ENCODE results near the gene TIMM8B.
A peak's percentile ranks its signal among the peaks of the same experiment; 100 is the strongest.
"Not testable (repeated sequence)": the region's sequence is repeated elsewhere in the genome, so short reads cannot be mapped to it uniquely, and the experiment has no call there.

Gene TIMM8B

GRCh38 chr11:112103446-112103845 is 16.9 kb upstream of the TIMM8B start:
- peaks cover 31% of the 10 kb centered on the region for H3K36me3 Mint-ChIP-seq (ENCODE audit: low read depth)
- intact Hi-C loops (cut with micrococcal nuclease) = no loop called here
- no peaks in the 10 kb centered on the region for H3K27me3 Mint-ChIP-seq
- no peaks in the 10 kb centered on the region for H3K9me3 Mint-ChIP-seq
- H3K4me3 Mint-ChIP-seq = no peak overlapping the region
- peaks cover 19% of the 10 kb centered on the region for H3K4me1 Mint-ChIP-seq (ENCODE audit: low read depth)
- H3K27ac Mint-ChIP-seq = peak overlapping the region; percentile 68

DNA sequence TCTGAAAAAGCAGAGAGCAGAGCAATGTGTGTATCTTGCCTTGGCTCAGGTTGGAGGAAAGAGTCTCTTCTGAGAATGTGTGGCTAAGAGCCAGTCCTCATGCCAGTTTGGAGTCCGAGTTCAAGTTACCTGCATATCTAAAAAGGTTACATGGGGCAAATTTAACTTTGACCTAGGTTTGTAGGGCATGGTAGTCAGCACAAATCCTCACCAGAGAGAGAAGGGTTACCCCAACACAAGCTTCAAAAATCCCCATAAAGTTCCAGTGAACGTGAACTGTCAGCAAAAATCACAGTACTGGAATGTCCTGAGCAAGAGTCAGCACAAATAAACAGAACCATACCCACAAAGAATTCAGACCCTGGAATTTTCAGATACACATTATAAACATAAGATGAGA is 13.9 kb upstream of the TIMM8B start:
- H3K27ac Mint-ChIP-seq = peak overlapping the region; percentile 53
- peaks cover 19% of the 10 kb centered on the region for H3K4me1 Mint-ChIP-seq (ENCODE audit: low read depth)
- peaks cover 46% of the 10 kb centered on the region for H3K36me3 Mint-ChIP-seq (ENCODE audit: low read depth)
- H3K9me3 Mint-ChIP-seq = no peaks in the 10 kb centered on the region
- intact Hi-C loops (cut with micrococcal nuclease) = no loop called here
- H3K27me3 Mint-ChIP-seq = no peaks in the 10 kb centered on the region
- H3K4me3 Mint-ChIP-seq = no peak overlapping the region

DNA sequence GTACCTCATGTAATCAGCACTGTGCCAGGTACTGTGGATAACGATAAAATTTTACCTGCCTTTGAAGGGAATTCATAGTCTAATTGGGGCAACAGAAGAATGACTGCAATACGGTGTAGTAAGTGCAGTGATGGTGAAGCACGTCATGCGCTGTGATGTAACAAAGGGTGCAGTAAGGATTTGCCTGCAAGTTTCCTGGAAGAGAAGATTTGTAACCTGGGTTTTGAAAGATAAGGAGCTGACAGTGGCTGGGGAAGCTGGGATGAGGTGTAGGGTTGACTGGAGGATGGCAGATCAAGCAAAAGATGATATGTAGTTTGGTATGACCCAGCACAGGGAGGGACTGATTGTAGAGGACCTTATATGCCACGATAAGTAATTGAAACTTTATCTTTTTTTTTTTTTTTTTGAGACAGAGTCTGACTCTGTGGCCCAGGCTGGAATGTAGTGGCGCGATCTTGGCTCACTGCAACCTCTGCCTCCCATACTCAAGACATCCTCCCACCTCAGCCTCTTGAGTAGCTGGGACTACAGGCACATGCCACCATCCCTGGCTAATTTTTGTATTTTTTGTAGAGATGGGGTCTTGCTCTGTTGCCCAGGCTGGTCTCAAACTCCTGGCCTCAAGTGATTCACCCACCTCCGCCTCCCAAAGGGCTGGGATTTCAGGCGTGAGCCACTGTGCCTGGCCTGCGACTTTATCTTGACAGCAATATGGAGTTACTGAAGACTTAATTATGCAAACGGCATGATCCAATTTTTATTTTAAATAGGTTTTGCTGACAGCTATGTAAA is 11.4 kb upstream of the TIMM8B start:
- Mint-ChIP-seq H3K27me3 (no peaks in the 10 kb centered on the region), H3K36me3 (ENCODE audit: low read depth) (peaks cover 69% of the 10 kb centered on the region), H3K27ac (peak overlapping the region; percentile 49), H3K4me1 (ENCODE audit: low read depth) (peaks cover 11% of the 10 kb centered on the region), H3K9me3 (no peaks in the 10 kb centered on the region), H3K4me3 (no peak overlapping the region)
- intact Hi-C loops (cut with micrococcal nuclease) = no loop called here

- Mint-ChIP-seq H3K27me3 (no peaks in the 10 kb centered on the region), H3K9me3 (no peaks in the 10 kb centered on the region), H3K27ac (peak overlapping the region; percentile 49), H3K4me1 (ENCODE audit: low read depth) (peaks cover 10% of the 10 kb centered on the region), H3K4me3 (no peak overlapping the region), H3K36me3 (ENCODE audit: low read depth) (peaks cover 86% of the 10 kb centered on the region)
- intact Hi-C loops (cut with micrococcal nuclease) = no loop called here
Observed at GRCh38 chr11:112096194-112096593, 9.6 kb upstream of the TIMM8B start.

DNA sequence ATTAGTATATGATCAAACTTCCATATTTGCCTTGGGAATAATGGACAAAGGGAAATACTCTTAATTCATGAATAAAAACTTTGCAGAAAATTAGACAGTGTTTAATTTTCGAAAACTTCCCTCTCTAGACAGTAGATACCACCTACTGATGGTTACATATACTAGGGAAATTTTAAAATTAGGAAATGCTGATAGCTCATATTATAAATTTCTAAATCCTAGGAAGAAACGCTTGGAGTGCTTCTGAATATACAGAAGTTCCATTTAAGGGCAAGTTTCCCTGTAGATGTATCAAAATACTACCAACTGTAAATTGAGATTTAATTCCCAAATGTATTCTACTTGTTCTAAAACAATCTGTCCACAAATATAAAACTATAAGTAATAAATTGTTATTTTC is 8.7 kb upstream of the TIMM8B start:
- H3K36me3 Mint-ChIP-seq (ENCODE audit: low read depth) = peaks cover 91% of the 10 kb centered on the region
- not testable (repeated sequence) for H3K27me3 Mint-ChIP-seq

DNA sequence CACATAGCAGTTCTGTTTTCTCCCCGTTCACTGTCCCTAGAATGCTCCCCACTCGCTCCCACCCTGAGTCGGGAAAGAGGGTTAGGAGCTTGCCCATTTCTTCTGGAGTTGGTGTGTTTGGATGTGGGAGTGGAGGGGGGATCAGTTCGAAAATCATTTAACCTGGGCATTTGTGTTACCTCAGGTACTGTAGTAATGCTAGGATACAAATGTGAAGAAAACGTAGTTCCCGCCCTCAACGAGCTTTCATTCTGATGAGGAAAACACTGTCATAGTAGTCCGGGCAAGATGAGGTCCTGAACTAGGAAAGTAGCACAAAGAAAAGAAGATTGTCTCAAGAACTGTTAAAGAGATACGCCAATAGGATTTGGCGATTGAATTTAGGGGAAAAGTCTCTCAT is 656 bp upstream of the TIMM8B start:
- peak overlapping the region; percentile 96 for H3K4me3 Mint-ChIP-seq
- peak overlapping the region; percentile 99 for H3K27ac Mint-ChIP-seq
- intact Hi-C loops (cut with micrococcal nuclease) = loop anchor here (2.0 to 5.0 kb wide), 3 partner anchors 62 to 485 kb away; partner anchors contain the start of genes CFAP68, DLAT, FDXACB1 and SIK2

More for the DNA sequence above, 8.7 kb upstream of the TIMM8B start:
- H3K27ac Mint-ChIP-seq; H3K4me1 Mint-ChIP-seq (ENCODE audit: low read depth); H3K4me3 Mint-ChIP-seq; intact Hi-C loops (cut with micrococcal nuclease); H3K9me3 Mint-ChIP-seq: not testable (repeated sequence)

GRCh38 chr11:112085822-112086421 is 634 bp downstream of the TIMM8B start:
- Mint-ChIP-seq H3K9me3 (no peaks in the 10 kb centered on the region), H3K27ac (peak overlapping the region; percentile 99), H3K36me3 (ENCODE audit: low read depth) (peaks cover 100% of the 10 kb centered on the region), H3K27me3 (no peaks in the 10 kb centered on the region), H3K4me3 (peak overlapping the region; percentile 96), H3K4me1 (ENCODE audit: low read depth) (peaks cover 62% of the 10 kb centered on the region)
- intact Hi-C loops (cut with micrococcal nuclease) = loop anchor here (1.0 to 5.0 kb wide), 5 partner anchors 12 to 484 kb away; partner anchors contain the start of genes CFAP68, DLAT, FDXACB1 and NKAPD1

More for the DNA sequence above, 656 bp upstream of the TIMM8B start:
- H3K27me3 Mint-ChIP-seq = no peaks in the 10 kb centered on the region
- H3K9me3 Mint-ChIP-seq = no peaks in the 10 kb centered on the region
- peaks cover 61% of the 10 kb centered on the region for H3K4me1 Mint-ChIP-seq (ENCODE audit: low read depth)
- peaks cover 100% of the 10 kb centered on the region for H3K36me3 Mint-ChIP-seq (ENCODE audit: low read depth)

DNA sequence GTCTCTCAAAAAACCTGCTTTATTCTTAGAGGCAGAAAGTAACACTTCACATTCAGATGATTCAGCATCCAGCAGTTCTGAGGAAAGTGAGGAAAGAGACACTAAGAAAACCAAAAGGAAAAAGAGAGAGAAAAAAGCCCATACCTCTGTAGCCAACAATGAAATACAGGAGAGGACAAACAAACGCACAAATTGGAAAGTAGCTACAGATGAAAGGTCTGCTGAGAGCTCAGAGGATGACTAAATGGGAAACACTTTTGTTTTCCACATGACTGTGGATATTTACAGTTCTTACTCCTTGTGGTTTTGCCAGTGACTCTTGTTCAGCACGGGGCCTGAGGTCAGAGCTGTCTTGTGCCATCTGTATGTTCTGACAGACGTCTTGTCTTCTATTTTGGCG is 3.8 kb downstream of the TIMM8B start:
- peaks cover 34% of the 10 kb centered on the region for H3K4me1 Mint-ChIP-seq (ENCODE audit: low read depth)
- intact Hi-C loops (cut with micrococcal nuclease) = no loop called here
- peaks cover 98% of the 10 kb centered on the region for H3K36me3 Mint-ChIP-seq (ENCODE audit: low read depth)
- H3K4me3 Mint-ChIP-seq = no peak overlapping the region
- no peaks in the 10 kb centered on the region for H3K9me3 Mint-ChIP-seq
- no peak overlapping the region for H3K27ac Mint-ChIP-seq
- H3K27me3 Mint-ChIP-seq = no peaks in the 10 kb centered on the region

GRCh38 chr11:112073941-112074811 is 12.4 kb downstream of the TIMM8B start, which contains the start of the genes NKAPD1 and PIH1D2:
NKAPD1 (plus strand) TSS chr11:112074299; CDS start chr11:112075575, 1,276 bp downstream.
PIH1D2 (minus strand) TSS chr11:112074017; CDS start chr11:112073174, 843 bp downstream.
- intact Hi-C loops (cut with micrococcal nuclease) = loop anchor here (1.0 to 5.0 kb wide), 4 partner anchors 12 to 202 kb away; partner anchors contain the start of genes ALG9, DLAT, SDHD and TIMM8B
- Mint-ChIP-seq H3K36me3 (ENCODE audit: low read depth) (peaks cover 45% of the 10 kb centered on the region), H3K9me3 (no peaks in the 10 kb centered on the region), H3K4me1 (ENCODE audit: low read depth) (peaks cover 34% of the 10 kb centered on the region), H3K27ac (peak within 1 kb of the TSS; percentile 100), H3K27me3 (no peaks in the 10 kb centered on the region), H3K4me3 (peak within 1 kb of the TSS; percentile 96)

DNA sequence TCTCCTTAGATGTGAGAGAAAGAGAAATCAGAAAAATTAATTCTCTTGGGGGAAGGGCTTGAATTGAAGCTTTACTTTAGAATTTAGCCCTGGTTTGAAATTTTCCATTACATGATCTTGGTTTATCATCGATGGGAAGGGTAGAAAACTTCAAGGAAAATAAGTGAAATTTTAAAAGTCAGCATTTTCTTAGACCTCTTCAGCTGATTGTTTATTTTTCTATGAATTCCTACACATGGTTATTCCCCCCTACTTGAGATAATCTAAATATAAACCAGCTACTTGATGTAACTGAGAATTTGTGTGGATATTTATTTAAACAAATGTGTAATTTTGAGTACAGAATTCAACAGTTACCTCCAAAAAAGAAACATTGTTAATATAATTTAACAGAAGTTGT is 23.6 kb downstream of the TIMM8B start:
- peaks cover 57% of the 10 kb centered on the region for H3K36me3 Mint-ChIP-seq (ENCODE audit: low read depth)
- no peak overlapping the region for H3K27ac Mint-ChIP-seq
- intact Hi-C loops (cut with micrococcal nuclease) = no loop called here
- no peaks in the 10 kb centered on the region for H3K27me3 Mint-ChIP-seq
- H3K4me3 Mint-ChIP-seq = no peak overlapping the region
- no peaks in the 10 kb centered on the region for H3K9me3 Mint-ChIP-seq
- no peaks in the 10 kb centered on the region for H3K4me1 Mint-ChIP-seq (ENCODE audit: low read depth)

DNA sequence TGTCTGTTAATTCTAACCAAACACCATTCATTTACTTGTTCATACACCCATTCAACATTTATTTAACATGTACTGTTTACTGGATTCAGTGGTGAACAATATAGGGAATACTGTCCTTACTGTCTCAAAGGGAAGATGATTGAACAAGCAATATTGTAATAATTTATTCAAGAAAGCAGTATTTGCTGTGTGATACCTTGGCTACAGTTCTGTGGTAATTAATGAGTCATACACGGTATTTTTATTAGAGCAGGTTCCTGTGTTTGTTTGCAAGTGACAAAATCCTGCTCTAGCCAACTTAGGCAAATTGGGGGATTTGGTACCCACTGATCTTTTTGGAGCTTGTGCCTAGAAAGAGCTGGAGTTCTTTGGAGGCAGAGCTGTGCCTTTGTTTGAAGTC is 28.5 kb downstream of the TIMM8B start:
- no peak overlapping the region for H3K4me3 Mint-ChIP-seq
- intact Hi-C loops (cut with micrococcal nuclease) = no loop called here
- no peaks in the 10 kb centered on the region for H3K27me3 Mint-ChIP-seq
- peaks cover 88% of the 10 kb centered on the region for H3K36me3 Mint-ChIP-seq (ENCODE audit: low read depth)
- H3K9me3 Mint-ChIP-seq = no peaks in the 10 kb centered on the region
- H3K27ac Mint-ChIP-seq = no peak overlapping the region
- H3K4me1 Mint-ChIP-seq (ENCODE audit: low read depth) = no peaks in the 10 kb centered on the region

GRCh38 chr11:112057170-112057569 is 29.4 kb downstream of the TIMM8B start:
- intact Hi-C loops (cut with micrococcal nuclease) = no loop called here
- no peak overlapping the region for H3K4me3 Mint-ChIP-seq
- no peak overlapping the region for H3K27ac Mint-ChIP-seq
- H3K9me3 Mint-ChIP-seq = no peaks in the 10 kb centered on the region
- peaks cover 85% of the 10 kb centered on the region for H3K36me3 Mint-ChIP-seq (ENCODE audit: low read depth)
- no peaks in the 10 kb centered on the region for H3K4me1 Mint-ChIP-seq (ENCODE audit: low read depth)
- H3K27me3 Mint-ChIP-seq = no peaks in the 10 kb centered on the region

DNA sequence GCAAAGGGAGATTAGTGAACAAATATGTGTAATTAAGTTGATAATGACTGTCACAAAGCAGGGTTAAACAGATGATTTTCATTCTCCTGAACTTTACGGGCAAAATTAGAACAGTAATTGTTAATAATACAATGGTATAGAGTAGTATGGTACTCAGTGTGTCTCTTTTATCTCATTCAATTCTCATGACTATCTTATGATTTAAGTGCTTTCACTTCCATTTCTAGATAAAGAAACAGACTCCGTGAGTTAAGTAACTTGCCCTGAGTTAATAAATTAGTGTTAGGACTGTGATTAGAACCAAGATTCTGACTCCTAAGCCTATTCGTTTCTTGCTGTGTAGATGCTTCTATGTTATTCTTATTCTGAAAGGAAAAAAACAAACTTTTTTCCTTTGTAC is 34.8 kb downstream of the TIMM8B start:
- no peak overlapping the region for H3K27ac Mint-ChIP-seq
- peaks cover 23% of the 10 kb centered on the region for H3K4me1 Mint-ChIP-seq (ENCODE audit: low read depth)
- no peaks in the 10 kb centered on the region for H3K27me3 Mint-ChIP-seq
- H3K9me3 Mint-ChIP-seq = no peaks in the 10 kb centered on the region
- H3K36me3 Mint-ChIP-seq (ENCODE audit: low read depth) = peaks cover 93% of the 10 kb centered on the region
- intact Hi-C loops (cut with micrococcal nuclease) = no loop called here
- no peak overlapping the region for H3K4me3 Mint-ChIP-seq

Measured in dendritic cell treated with granulocyte-macrophage colony-stimulating factor and Interleukin-4, amounts not matched to agents 40 ng/mL and 50 ng/mL, for 4 days (primary cell).